GF-D8 (cell line): ENCODE measurements around the gene SLC44A3.

Source experiments
- DNase-seq: peaks from one replicate; lab custom pipeline; 2025; lab: John Stamatoyannopoulos, UW

SLC44A3 gene

DNA sequence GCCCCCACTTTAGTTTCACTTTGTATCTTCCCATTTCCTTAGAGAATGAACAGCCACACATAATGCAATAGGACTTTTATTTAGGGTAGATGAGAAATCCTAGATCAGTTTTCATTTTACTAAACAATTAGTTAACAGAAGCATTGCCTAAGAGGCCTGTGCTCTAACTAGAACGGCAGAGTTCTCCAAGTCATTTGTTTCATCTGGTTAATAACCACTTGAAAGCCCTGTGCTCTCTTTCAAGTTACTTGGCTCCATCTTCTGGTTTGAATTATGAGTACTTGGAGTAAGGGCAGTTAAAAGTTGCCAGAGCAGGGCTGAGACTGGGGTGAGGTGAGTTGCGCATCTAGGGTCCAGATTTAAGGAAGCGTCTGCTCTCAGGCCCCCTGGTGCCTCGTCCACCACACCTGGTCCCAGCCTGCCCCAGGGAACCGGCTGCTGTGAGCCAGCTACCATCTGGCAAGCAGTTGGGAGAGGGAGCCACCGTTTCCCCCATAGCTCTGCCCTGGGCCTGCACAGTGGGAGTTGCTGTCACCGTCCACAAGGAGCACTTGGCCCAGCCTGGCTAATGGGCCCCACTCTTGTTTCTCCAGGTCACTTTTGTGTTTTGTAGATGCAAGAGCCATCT lies 18.1 kb upstream of the SLC44A3 start:
- DNase-seq, result peak; percentile 81

GRCh38 chr1:94803106-94803505 lies 17.1 kb upstream of the SLC44A3 start:
- no peak for DNase-seq

DNA sequence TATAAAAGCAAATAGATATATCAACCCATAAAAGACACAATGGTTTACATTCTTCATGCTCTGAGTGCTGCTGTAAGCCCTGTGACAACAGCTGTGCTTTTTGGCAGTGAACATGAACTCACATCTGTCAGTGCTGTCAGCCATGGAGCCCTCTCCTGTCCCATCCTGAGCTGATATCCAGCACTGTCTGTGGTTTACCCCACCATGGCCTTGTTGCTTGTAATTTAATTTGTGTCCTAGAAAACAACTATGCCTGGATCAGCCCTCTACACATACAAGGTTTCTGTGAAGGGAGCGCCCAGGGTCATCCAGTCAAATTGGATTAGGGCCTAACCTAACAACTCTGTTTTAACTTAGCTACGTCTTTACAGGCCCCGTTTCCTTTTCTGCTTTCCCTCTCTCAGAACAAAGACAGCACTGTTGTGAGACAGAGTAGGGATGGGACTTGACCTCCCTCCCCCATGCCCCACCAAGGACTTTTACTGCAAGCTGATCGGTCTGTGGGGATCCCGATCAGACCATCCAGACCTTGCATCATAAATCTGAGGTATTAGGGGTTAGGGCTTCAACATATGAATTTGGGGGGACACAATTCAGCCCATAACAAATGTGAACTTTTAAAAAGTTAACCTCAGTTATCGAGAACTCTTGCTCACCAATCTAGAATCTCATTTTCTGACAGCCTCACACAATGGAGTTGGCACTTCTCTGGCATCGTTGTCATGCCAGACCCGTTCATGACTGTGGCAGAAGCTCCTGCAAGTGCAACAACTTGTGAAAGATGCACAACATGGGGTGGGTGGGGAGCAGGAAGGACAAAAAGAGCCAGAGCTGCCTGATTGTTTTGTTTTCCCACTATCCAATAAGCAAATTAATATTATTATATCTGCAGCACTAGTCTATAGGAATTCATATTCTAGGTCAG lies 16.4 kb upstream of the SLC44A3 start:
- DNase-seq, result no peak

DNA sequence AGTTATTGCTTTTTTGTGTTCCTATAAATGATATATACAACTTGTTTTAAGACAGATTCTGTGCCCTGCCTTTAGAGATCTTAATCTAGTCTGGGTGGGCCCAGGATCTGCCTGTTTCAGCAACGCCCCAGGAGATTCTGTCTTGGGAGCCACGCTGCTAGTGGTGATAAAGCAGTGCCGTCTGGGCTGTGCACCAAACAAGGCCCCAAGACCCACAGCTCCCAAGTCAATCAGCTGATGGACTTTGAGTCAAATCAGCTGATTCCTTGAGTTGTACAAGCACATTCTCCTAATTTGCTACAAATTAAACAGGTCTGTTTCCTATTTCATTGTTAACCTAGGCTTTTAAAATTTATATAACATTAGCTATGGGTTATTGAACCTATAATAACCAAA lies 15.7 kb upstream of the SLC44A3 start:
- no peak for DNase-seq

DNA sequence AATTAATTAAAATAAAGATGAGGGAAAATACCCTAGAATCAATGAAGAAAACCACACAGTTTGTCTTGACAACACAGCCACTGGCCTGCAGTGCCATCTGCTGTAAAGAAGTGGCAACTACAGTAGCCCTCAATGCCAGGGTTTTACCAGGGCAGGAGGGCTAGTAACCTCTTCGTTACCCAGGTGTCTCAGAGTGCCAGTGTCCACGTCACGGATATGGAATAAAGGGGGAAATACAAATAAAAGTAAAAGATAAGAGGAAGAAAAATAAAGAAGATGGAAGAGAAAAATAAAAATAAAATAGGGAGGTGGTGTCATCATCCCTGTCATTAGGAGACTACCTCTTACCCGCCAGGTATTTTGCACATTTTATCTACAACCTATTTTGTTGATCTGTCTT lies 14.2 kb upstream of the SLC44A3 start:
- no peak for DNase-seq

DNA sequence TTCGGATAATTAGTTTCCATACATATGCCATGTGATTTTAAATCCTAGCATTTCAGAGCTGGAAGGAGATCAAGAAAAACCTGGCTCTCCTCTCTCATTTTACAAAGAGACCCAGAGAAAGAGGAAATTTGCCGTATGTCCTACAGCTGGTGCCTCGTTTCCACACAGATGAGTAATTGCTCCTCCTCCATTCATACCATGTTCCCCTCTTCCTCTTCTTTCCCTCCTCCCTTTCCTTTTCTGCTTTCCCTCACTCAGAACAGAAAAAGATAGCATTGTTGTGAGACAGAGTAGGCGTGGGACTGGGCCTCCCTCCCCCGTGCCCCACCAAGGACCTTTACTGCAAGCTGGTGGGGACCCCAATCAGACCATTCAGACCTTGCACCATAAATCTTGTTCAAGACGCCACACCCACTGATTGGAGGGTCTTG lies 13.7 kb upstream of the SLC44A3 start:
- DNase-seq, result peak; percentile 38

DNA sequence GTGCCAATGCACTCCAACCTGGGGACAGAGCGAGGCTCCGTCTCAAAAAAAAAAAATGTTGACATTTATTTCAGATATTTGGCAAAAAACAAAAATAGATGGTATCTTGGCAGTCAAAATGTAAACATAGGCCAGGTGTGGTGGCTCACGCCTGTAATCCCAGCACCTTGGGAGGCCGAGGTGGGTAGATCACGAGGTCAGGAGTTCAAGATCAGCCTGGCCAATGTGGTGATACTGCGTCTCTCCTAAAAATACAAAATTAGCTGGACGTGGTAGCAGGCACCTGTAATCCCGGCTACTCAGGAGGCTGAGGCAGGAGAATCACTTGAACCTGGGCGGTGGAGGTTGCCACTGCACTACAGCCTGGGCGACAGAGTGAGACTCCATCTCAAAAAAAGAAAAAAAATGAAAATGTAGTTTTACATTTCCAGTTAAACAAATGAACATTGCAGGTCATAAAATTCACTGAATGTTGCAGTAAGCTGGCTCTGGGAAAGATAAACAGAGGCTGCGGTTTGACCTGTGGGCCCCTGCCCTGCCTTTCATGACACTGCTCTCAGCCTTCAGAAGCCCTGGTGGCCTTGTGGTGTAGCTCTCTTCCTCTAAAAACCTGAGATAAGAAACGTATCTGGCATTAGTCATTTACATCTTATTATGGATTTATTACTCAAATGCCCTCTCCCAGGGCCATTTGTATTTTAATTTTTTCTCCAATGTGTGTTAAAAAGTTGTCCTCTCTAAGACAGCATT lies 12.2 kb upstream of the SLC44A3 start:
- peak; percentile 68 for DNase-seq

DNA sequence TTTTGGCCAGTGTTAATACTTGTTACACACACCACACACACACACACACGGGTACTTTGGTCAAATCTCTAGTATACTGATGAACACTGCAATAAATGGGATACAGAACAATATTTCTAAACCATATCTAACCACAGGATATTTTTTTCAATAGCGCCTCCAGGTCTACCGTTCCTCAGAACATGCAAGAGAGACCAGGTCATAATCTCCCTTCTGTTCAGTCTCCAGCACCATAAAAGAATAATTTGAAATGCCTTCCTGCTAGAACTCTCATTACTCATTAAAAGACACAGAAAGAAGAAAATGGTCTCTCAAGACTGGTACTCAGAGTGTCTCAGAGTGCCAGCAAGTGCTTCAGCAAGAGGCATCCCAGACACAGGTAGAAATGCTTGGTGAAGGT lies 11.5 kb upstream of the SLC44A3 start:
- no peak for DNase-seq

GRCh38 chr1:94812985-94813384 lies 7.2 kb upstream of the SLC44A3 start:
- no peak for DNase-seq

DNA sequence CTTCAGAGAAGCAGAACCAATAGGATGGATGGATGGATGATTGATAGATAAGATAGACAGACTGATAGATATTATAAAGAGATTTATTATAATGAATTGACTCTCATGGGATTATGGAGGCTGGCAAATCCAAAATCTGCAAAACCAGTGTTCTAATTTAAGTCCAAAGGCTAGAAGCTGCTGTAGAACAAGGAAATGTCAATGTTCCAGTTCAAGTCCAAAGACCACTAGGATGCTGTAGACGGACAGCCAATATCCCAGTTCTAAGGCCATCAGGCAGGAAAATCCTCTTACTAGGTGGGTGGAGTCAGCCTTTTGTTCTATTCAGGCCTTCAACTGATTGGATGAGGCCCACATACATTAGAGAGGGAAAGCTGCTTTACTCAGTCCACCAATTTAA lies 4.1 kb upstream of the SLC44A3 start:
- no peak for DNase-seq

- no peak for DNase-seq
These were observed 2.4 kb upstream of the SLC44A3 start for GRCh38 chr1:94817712-94818111.

- no peak for DNase-seq
These were observed 766 bp upstream of the SLC44A3 start for GRCh38 chr1:94819238-94819944.

GRCh38 chr1:94820936-94821335 lies 779 bp downstream of the SLC44A3 start:
- no peak for DNase-seq

DNA sequence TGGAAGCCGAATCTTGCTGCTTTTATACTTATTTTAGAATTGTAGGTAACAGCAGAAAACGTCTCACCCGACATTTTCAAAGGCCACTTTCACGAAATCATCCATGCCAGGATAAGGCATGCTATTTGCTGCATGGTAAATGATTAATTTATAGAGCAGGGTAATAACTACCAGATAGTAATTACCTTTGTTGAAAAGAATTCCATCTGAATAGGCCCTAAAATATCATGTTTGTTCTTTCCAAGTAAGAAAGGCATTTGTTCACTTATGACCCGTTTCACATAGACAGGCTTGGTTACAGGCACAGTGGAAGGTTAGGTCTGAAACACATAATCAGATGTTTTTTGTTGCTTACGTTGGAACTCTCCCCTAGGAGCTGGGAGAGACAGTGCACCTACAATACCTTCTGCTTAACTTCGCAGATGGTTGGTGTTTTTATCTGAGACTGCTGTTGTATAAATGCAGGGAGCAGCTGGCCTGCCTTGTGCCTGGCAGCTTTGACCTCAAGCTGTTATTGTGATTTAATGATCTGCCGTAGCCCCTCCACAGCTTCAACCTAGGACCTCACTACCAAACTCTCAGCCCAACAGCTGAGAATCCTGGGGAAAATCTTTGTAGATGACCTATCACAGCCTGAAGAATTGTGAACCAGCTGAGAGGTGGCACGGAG lies 1.6 kb downstream of the SLC44A3 start:
- no peak for DNase-seq

- DNase-seq, result no peak
These were observed 3.0 kb downstream of the SLC44A3 start for GRCh38 chr1:94823116-94823515.

- DNase-seq, result no peak
These were observed 5.8 kb downstream of the SLC44A3 start for GRCh38 chr1:94825936-94826335.

GRCh38 chr1:94827434-94827833 lies 7.3 kb downstream of the SLC44A3 start:
- DNase-seq, result no peak

DNA sequence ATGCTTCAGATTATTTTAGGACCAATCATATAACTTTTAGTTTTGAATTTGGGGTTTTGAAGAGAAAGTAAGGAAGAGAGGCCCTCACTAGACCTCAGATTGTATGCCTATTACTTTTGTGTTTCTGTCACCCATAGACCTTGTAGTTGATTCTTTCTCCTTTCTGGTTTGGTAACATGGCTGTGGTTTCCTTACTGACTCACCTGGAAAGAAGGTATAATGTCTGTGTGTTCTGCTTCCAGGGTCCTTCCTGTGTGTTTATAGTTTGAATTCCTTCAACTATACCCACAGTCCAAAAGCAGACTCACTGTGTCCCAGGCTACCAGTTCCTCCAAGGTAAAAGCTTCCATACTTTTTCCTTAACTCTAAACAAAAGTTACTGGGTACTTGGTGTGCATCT lies 8.1 kb downstream of the SLC44A3 start:
- DNase-seq, result no peak

- peak; percentile 75 for DNase-seq
These were observed 11.5 kb downstream of the SLC44A3 start for GRCh38 chr1:94831641-94832040.

DNA sequence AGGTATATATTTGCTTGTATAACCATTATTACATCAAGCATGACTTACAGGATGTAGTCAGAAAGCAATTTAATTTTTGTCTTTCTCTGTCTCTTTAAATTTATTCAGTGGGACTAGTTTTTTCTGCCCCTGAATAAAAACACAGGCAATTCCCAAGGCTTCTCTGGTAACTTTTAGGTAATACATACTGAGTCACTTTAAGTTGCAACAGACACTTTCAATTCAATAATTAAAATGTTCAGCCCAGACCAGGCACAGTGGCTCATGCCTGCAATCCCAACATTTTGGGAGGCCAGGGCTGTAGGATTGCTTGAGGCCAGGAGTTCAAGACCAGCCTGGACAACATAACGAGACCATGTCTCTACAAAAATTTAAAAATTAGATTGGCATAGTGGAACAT lies 12.3 kb downstream of the SLC44A3 start:
- no peak for DNase-seq

GRCh38 chr1:94832931-94833585 lies 12.9 kb downstream of the SLC44A3 start:
- no peak for DNase-seq
